HL-60 (cell line): ENCODE results near the gene TSPAN18.

Source experiments
- DNase-seq, 2 experiments: peaks; one replicate each; pipeline ENCODE4 v3.0.0-alpha.2; 2010 to 2020; ENCODE audit warnings: low read depth in 1 of 2, low spot score in 1 of 2
- H3K27ac ChIP-seq: fragments of 250-450 bp; sonication (Bioruptor Pico); replicated peaks from 2 replicates; pipeline ENCODE4 v1.5.1; 2020; ENCODE audit warnings: mild to moderate bottlenecking, moderate library complexity
- H3K27me3 ChIP-seq: fragments of 250-450 bp; sonication (Bioruptor Pico); 2 replicates; pipeline ENCODE4 v1.5.1; 2021; ENCODE audit warnings: mild to moderate bottlenecking, moderate library complexity; ENCODE audit not compliant: insufficient read depth, poor library complexity, severe bottlenecking
- H3K4me3 ChIP-seq: replicated peaks from 2 replicates; pipeline ENCODE4 v1.5.1; 2011; ENCODE audit warnings: mild to moderate bottlenecking, control low read depth, low read length; ENCODE audit not compliant: insufficient read depth
- GABPA ChIP-seq: IDR thresholded peaks from 2 replicates; pipeline ENCODE4 v1.6.1; 2012; ENCODE audit warnings: low read depth
- POLR2AphosphoS5 ChIP-seq: IDR thresholded peaks from 2 replicates; pipeline ENCODE4 v1.6.1; 2012; ENCODE audit warnings: low read depth
- SPI1 ChIP-seq: IDR thresholded peaks from 2 replicates; pipeline ENCODE4 v1.6.1; 2012; ENCODE audit warnings: low read depth, mild to moderate bottlenecking, borderline replicate concordance
- TF ChIP-seq, protein P1 (sequence below): IDR thresholded peaks from one replicate; pipeline ENCODE4 v1.5.1; 2011; ENCODE audit warnings: low read length, control low read depth, inconsistent platforms; ENCODE audit not compliant: insufficient read depth
- TF ChIP-seq, protein P2 (sequence below): IDR thresholded peaks from 2 replicates; pipeline ENCODE4 v1.6.1; 2012; ENCODE audit warnings: low read depth; ENCODE audit not compliant: insufficient replicate concordance

Gene TSPAN18

DNA sequence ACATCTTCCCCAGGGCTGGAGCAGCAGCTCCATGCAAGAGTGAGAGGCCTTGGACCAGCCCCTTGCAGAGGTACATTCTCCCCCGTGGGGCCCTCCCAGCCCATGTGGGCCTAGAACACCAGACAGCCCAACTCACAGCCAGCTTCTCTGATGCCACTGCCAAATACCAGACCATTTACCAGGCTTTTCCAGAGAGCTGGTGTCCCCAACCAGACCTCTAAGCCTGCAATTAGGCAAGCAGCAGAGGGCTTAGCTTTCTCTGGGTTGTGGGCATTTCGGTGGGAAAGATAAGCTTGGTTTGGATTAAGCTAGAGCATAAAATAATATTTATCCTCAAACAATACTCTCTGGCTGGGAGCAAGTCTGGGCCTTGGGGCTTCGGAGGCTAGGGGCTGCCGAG is 148.3 kb downstream of the TSPAN18 start:
- no peaks in the 10 kb centered on the region for H3K27me3 ChIP-seq
- no peak for DNase-seq
- no peak overlapping the region for H3K4me3 ChIP-seq
- TF ChIP-seq, protein P1, sequence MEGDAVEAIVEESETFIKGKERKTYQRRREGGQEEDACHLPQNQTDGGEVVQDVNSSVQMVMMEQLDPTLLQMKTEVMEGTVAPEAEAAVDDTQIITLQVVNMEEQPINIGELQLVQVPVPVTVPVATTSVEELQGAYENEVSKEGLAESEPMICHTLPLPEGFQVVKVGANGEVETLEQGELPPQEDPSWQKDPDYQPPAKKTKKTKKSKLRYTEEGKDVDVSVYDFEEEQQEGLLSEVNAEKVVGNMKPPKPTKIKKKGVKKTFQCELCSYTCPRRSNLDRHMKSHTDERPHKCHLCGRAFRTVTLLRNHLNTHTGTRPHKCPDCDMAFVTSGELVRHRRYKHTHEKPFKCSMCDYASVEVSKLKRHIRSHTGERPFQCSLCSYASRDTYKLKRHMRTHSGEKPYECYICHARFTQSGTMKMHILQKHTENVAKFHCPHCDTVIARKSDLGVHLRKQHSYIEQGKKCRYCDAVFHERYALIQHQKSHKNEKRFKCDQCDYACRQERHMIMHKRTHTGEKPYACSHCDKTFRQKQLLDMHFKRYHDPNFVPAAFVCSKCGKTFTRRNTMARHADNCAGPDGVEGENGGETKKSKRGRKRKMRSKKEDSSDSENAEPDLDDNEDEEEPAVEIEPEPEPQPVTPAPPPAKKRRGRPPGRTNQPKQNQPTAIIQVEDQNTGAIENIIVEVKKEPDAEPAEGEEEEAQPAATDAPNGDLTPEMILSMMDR, result no peak
- no peak for TF ChIP-seq POLR2AphosphoS5
- TF ChIP-seq GABPA, result no peak
- TF ChIP-seq SPI1, result no peak
- TF ChIP-seq, protein P2, sequence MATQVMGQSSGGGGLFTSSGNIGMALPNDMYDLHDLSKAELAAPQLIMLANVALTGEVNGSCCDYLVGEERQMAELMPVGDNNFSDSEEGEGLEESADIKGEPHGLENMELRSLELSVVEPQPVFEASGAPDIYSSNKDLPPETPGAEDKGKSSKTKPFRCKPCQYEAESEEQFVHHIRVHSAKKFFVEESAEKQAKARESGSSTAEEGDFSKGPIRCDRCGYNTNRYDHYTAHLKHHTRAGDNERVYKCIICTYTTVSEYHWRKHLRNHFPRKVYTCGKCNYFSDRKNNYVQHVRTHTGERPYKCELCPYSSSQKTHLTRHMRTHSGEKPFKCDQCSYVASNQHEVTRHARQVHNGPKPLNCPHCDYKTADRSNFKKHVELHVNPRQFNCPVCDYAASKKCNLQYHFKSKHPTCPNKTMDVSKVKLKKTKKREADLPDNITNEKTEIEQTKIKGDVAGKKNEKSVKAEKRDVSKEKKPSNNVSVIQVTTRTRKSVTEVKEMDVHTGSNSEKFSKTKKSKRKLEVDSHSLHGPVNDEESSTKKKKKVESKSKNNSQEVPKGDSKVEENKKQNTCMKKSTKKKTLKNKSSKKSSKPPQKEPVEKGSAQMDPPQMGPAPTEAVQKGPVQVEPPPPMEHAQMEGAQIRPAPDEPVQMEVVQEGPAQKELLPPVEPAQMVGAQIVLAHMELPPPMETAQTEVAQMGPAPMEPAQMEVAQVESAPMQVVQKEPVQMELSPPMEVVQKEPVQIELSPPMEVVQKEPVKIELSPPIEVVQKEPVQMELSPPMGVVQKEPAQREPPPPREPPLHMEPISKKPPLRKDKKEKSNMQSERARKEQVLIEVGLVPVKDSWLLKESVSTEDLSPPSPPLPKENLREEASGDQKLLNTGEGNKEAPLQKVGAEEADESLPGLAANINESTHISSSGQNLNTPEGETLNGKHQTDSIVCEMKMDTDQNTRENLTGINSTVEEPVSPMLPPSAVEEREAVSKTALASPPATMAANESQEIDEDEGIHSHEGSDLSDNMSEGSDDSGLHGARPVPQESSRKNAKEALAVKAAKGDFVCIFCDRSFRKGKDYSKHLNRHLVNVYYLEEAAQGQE, result no peak
- H3K27ac ChIP-seq, result no peak overlapping the region

DNA sequence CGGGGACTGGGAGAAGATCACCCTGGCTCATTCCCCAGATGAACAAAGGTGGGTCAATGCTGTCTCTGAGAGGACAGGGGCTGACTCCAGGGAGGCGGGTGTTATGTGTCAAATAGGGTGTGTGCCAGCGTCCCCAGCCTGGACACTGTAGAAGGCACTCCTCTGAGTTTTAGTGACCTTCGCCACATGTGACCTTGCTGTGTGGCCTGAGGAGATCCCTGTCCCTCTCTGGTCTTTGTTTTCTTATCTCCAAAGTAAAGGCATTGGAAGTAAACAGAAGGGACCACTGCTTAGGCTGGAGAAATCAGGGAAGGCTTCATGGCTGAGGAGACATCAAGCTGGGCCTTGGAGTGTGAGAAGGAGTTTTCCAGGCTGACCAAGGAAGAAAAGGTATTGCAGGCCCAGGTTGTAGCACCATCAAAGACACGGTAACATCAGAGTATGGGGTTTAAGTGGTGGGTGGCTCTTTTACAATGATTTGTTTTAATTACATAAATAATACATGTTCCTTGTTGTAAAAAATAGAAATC is 149.5 kb downstream of the TSPAN18 start:
- Histone ChIP-seq H3K4me3 (no peak overlapping the region), H3K27me3 (no peaks in the 10 kb centered on the region), H3K27ac (no peak overlapping the region)
- TF ChIP-seq, protein P2, result no peak
- TF ChIP-seq, protein P1, result no peak
- TF ChIP-seq SPI1, result no peak
- TF ChIP-seq GABPA, result no peak
- no peak for TF ChIP-seq POLR2AphosphoS5
- DNase-seq, result no peak

DNA sequence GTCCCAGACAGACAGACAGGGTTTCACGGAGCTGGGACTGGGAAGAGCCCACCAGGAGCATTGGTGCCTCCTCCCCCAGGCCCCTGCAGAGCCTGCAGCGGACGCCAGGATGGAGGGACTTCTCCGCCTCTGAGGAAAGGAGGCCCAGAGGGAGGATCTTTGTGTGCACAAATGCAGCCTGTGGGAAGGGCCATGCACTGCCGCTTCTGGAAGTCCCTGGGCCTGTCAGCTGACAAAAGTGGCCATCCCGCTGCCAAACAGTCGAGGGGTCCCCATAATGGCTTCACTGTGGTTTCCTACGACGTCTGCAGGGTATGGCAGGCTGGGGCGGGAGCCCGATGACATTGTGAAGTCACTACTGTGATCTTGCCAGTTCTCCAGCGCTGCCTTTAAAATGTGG is 150.1 kb downstream of the TSPAN18 start:
- Histone ChIP-seq H3K27me3 (no peaks in the 10 kb centered on the region), H3K27ac (no peak overlapping the region), H3K4me3 (no peak overlapping the region)
- no peak for DNase-seq
- TF ChIP-seq POLR2AphosphoS5 (no peak), SPI1 (no peak), GABPA (no peak)
- TF ChIP-seq, protein P2, result no peak
- TF ChIP-seq, protein P1, result no peak
